ENCODE results near the gene BCO2. TPM values are rescaled to one million over a fixed set of nuclear protein-coding genes. Genes with fewer than 3 reads are reported as not detected.
"Not testable (repeated sequence)": the region's sequence is repeated elsewhere in the genome, so short reads cannot be mapped to it uniquely, and the experiment has no call there.

Gene BCO2
- total RNA-seq, 4 donors from 2014 or later, result 2.7 to 17.0 (median 9.5) TPM

DNA sequence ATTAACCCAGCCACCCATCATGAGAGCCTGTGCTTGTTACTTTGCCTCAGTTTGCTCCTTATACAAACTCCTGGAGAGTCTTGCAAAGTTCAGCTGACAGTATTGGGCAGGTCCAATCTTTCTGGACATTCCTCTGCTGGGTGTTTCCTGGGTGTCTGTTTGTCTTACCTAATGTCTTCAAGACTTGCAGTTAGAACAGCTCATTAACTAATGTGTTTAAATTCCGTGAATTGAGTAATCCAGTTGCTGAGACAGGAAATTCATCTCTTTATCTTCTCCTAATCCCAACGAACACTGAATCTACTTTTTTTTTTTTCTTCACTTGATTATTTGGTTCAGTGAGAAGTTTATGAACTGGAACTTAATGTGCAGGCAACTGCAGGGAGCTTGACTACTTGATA lies 20.6 kb downstream of the BCO2 start:
- Histone ChIP-seq H3K27ac (peak overlapping the region; percentile 52 to 80 (median 56)), H3K27me3 (no peaks in the 10 kb centered on the region), H3K4me3 (no peak overlapping the region), H3K4me1 (peaks cover 0 to 18% (median 13%) of the 10 kb centered on the region in 3 donors), H3K9me3 (no peaks in the 10 kb centered on the region), H3K36me3 (no peaks in the 10 kb centered on the region)
- intact Hi-C loops (cut with DNase I), result no loop called here
- DNase-seq, result no peak
- 19 to 24% methylated on average over 2 of the region's 2 CpGs for WGBS, 2 donors
- TF ChIP-seq, protein P1, sequence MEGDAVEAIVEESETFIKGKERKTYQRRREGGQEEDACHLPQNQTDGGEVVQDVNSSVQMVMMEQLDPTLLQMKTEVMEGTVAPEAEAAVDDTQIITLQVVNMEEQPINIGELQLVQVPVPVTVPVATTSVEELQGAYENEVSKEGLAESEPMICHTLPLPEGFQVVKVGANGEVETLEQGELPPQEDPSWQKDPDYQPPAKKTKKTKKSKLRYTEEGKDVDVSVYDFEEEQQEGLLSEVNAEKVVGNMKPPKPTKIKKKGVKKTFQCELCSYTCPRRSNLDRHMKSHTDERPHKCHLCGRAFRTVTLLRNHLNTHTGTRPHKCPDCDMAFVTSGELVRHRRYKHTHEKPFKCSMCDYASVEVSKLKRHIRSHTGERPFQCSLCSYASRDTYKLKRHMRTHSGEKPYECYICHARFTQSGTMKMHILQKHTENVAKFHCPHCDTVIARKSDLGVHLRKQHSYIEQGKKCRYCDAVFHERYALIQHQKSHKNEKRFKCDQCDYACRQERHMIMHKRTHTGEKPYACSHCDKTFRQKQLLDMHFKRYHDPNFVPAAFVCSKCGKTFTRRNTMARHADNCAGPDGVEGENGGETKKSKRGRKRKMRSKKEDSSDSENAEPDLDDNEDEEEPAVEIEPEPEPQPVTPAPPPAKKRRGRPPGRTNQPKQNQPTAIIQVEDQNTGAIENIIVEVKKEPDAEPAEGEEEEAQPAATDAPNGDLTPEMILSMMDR (IDR thresholded peaks at IDR 0.05), result no peak
- no peak for TF ChIP-seq POLR2A (IDR thresholded peaks at IDR 0.05)

DNA sequence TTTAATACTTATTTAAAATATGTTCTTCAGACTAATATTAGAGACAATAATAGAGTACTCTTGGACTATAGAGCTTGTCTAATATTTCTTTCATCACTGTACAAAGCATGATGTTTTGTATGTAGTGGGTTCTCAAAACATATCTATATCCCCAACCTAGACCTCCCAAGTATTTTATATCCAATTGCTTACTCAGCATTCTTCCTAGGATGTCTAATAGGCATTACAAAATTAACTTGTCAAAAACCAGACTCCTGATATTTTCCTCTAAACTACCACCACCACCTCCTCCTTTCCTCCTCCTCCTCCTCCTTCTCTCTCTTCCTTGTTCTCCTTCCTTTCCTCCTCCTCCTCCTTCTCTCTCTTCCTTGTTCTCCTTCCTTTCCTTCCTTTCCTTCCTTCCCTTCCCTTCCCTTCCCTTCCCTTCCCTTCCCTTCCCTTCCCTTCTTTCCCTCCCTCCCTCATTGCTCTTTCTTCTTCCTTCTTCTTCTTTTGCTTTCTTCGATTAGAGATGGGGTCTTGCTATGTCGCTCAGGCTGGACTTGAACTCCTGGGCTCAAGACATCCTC lies 21.3 kb downstream of the BCO2 start:
- no peaks in the 10 kb centered on the region for H3K27me3 ChIP-seq
- no peaks in the 10 kb centered on the region for H3K36me3 ChIP-seq
- H3K9me3 ChIP-seq, result no peaks in the 10 kb centered on the region
- H3K4me1 ChIP-seq, result peaks cover 0 to 18% (median 13%) of the 10 kb centered on the region in 3 donors
- H3K27ac ChIP-seq, result no peak overlapping the region
- intact Hi-C loops (cut with DNase I), result no loop called here
- H3K4me3 ChIP-seq, result no peak overlapping the region
- 88 to 93% methylated on average over 2 of the region's 2 CpGs for WGBS, 2 donors
- TF ChIP-seq, protein P1 (IDR thresholded peaks at IDR 0.05), result no peak
- DNase-seq, result no peak

DNA sequence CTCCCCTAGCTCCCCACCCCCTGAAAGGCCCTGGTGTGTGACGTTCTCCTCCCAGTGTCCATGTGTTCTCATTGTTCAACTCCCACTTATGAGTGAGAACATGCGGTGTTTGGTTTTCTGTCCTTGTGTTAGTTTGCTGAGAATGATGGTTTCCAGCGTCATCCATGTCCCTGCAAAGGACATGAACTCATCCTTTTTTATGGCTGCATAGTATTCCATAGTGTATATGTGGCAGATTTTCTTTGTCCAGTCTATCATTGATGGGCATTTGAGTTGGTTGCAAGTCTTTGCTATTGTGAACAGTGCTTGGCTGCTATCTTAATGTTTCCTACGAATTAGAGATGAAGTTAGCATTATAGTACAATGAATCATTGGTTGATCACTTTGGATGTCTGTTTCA lies 23.8 kb downstream of the BCO2 start:
- intact Hi-C loops (cut with DNase I); H3K4me3 ChIP-seq; DNase-seq; H3K27me3 ChIP-seq; H3K9me3 ChIP-seq; H3K36me3 ChIP-seq; H3K27ac ChIP-seq: not testable (repeated sequence)
- H3K4me1 ChIP-seq, result peaks cover 0 to 18% (median 8%) of the 10 kb centered on the region in 3 donors
- 69 to 76% methylated on average over 4 of the region's 4 CpGs for WGBS, 2 donors

DNA sequence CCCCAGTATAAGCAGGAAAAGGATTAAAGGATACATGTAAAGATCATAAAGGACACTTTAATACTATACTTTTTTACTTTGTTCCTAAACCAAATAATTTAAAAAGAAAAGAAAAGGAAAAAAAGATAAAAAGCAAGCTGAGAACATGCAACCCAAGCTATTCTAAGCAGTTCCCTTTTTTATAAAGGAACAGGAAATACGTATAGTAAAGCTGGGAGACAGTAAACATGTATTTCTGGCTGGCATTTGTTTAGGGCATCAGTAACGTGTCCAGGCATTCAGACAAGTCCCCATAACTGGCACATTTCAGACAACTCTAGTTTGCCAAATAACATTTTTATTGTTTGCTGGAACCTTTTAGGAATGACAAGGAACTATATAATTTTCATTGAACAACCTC lies 24.9 kb downstream of the BCO2 start:
- Histone ChIP-seq H3K9me3 (no peaks in the 10 kb centered on the region), H3K27me3 (no peaks in the 10 kb centered on the region), H3K27ac (no peak overlapping the region), H3K4me3 (no peak overlapping the region), H3K4me1 (peaks cover 0 to 16% (median 6%) of the 10 kb centered on the region in 3 donors), H3K36me3 (no peaks in the 10 kb centered on the region)
- intact Hi-C loops (cut with DNase I), result no loop called here
- no peak for DNase-seq
- 19 to 28% methylated on average over 2 of the region's 2 CpGs for WGBS, 2 donors
- TF ChIP-seq, protein P1 (IDR thresholded peaks at IDR 0.05), result no peak
- no peak for TF ChIP-seq POLR2A (IDR thresholded peaks at IDR 0.05)

DNA sequence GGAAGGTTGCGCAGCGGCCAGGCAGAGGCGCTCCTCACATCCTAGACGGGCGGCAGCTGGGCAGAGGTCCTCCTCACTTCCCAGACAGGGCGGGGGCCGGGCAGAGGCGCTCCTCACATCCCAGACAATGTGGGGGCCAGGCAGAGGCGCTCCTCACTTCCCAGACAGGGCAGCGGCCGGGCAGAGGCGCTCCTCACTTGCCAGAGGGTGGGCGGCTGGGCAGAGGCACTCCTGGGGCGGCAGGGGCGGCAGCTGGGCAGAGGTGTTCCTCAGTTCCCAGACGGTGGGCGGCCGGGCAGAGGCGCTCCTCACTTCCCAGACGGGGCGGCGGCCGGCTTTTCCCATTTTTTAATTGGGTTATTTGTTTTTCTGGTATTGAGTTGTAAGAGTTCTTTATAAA lies 30.8 kb downstream of the BCO2 start:
- H3K9me3 ChIP-seq, result no peaks in the 10 kb centered on the region
- no peaks in the 10 kb centered on the region for H3K4me1 ChIP-seq
- H3K36me3 ChIP-seq, result no peaks in the 10 kb centered on the region
- DNase-seq, result no peak
- TF ChIP-seq, protein P1 (IDR thresholded peaks at IDR 0.05), result no peak
- no peak for TF ChIP-seq POLR2A (IDR thresholded peaks at IDR 0.05)
- intact Hi-C loops (cut with DNase I), result no loop called here
- WGBS, 2 donors, result 80 to 98% methylated on average over 1 to 6 of the region's 23 CpGs
- H3K27ac ChIP-seq, result no peak overlapping the region
- no peak overlapping the region for H3K4me3 ChIP-seq
- H3K27me3 ChIP-seq, result no peaks in the 10 kb centered on the region

DNA sequence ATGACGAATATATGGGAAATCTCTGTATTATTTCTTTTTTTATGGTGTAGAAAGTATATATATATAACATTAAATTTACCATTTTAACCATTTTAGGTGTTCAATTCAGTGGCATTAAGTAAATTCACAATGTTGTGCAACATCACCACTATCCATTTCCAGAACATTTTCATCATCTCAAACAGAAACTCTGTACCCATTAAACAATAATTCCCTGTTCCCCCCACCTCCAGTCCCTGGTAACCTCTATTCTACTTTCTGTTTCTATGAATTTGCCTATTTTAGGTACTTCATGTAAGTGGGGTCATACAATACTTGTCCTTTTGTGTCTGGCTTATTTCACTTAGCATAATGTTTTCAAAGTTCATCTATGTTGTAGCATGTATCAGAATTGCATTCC lies 35.6 kb downstream of the BCO2 start:
- peaks cover 0 to 7% (median 0%) of the 10 kb centered on the region in 3 donors for H3K4me1 ChIP-seq
- no peaks in the 10 kb centered on the region for H3K36me3 ChIP-seq
- no peaks in the 10 kb centered on the region for H3K9me3 ChIP-seq
- TF ChIP-seq, protein P1 (IDR thresholded peaks at IDR 0.05), result no peak
- no peak for TF ChIP-seq POLR2A (IDR thresholded peaks at IDR 0.05)
- H3K4me3 ChIP-seq, result no peak overlapping the region
- H3K27ac ChIP-seq, result no peak overlapping the region
- no peaks in the 10 kb centered on the region for H3K27me3 ChIP-seq
- no peak for DNase-seq
- 83 to 87% methylated on average over 1 of the region's 1 CpG for WGBS, 2 donors
- intact Hi-C loops (cut with DNase I), result no loop called here

All from esophagus squamous epithelium (tissue), 5 donors.